Tibial artery (tissue), 4 donors: ENCODE data around the gene LGI4.
A peak's percentile ranks its signal among the peaks of the same experiment; 100 is the strongest.

Experiments
- DNase-seq, 2 donors: peaks; one replicate each; pipeline ENCODE4 v3.0.0-alpha.2; 2019
- H3K27ac ChIP-seq, 2 donors: fragments of 200-600 bp; sonication (generic) in 1 of 2; 1 replicate in 1 of 2; 2 replicates in 1 of 2; pipeline ENCODE4 v1.5.1; 2018 to 2019; ENCODE audit warnings: mild to moderate bottlenecking in 1 of 2
- H3K27me3 ChIP-seq, 2 donors: fragments of 200-600 bp; sonication (generic) in 1 of 2; one replicate each; pipeline versions ENCODE4 v1.5.1 to v1.6.0; 2016 to 2019
- H3K36me3 ChIP-seq, 3 donors: fragments of 200-600 bp; sonication (generic) in 2 of 3; one replicate each; pipeline ENCODE4 v1.5.1; 2016 to 2019; ENCODE audit warnings: mild to moderate bottlenecking in 2 of 3
- H3K4me1 ChIP-seq, 4 donors: fragments of 200-600 bp; sonication (generic) in 2 of 4; 1 replicate in 3 of 4; 2 replicates in 1 of 4; pipeline ENCODE4 v1.5.1; 2016 to 2019
- H3K4me3 ChIP-seq, 2 donors: fragments of 200-600 bp; sonication (generic) in 1 of 2; 1 replicate in 1 of 2; 2 replicates in 1 of 2; pipeline ENCODE4 v1.5.1; 2018 to 2019; ENCODE audit warnings: mild to moderate bottlenecking in 2 of 2
- H3K9me3 ChIP-seq, 3 donors: fragments of 200-600 bp; sonication (generic) in 1 of 3; one replicate each; pipeline ENCODE4 v1.5.1; 2016 to 2019
- CTCF ChIP-seq, 2 experiments: fragments of 200-600 bp in 1 of 2; fragments of 450-650 bp in 1 of 2; IDR thresholded peaks; one replicate each; pipeline ENCODE4 v1.5.1; 2017 to 2019; ENCODE audit warnings: antibody characterized with exemption in 2 of 2, mild to moderate bottlenecking in 1 of 2, moderate library complexity in 1 of 2
- intact Hi-C: fragments of 100-400 bp; cut with DNase I; formaldehyde crosslinking; loops from one replicate; pipeline ENCODE4 v1.15.0; 2023; ENCODE audit warnings: low total_unique reads

The LGI4 gene

GRCh38 chr19:35143231-35143715 is 8.4 kb upstream of the LGI4 start, which contains the start of gene FXYD7:
Gene FXYD7, plus strand, starts transcription at chr19:35143255. Its CDS starts 79 bp downstream, at chr19:35143334.
- no peaks in the 10 kb centered on the region for H3K27me3 ChIP-seq
- H3K9me3 ChIP-seq, result no peaks in the 10 kb centered on the region
- peak in 1 of 2 experiments; percentile 7 for TF ChIP-seq CTCF (IDR thresholded peaks at IDR 0.05)
- H3K27ac ChIP-seq, result no peak within 1 kb of the TSS
- no peak for DNase-seq
- H3K4me3 ChIP-seq, result no peak within 1 kb of the TSS
- intact Hi-C loops, result loop anchor here (5.0 kb wide), 1 partner anchor 76 kb away; no protein-coding TSS in a partner anchor
- H3K4me1 ChIP-seq, result peaks cover 0 to 42% (median 29%) of the 10 kb centered on the region in 4 donors
- H3K36me3 ChIP-seq, result no peaks in the 10 kb centered on the region

DNA sequence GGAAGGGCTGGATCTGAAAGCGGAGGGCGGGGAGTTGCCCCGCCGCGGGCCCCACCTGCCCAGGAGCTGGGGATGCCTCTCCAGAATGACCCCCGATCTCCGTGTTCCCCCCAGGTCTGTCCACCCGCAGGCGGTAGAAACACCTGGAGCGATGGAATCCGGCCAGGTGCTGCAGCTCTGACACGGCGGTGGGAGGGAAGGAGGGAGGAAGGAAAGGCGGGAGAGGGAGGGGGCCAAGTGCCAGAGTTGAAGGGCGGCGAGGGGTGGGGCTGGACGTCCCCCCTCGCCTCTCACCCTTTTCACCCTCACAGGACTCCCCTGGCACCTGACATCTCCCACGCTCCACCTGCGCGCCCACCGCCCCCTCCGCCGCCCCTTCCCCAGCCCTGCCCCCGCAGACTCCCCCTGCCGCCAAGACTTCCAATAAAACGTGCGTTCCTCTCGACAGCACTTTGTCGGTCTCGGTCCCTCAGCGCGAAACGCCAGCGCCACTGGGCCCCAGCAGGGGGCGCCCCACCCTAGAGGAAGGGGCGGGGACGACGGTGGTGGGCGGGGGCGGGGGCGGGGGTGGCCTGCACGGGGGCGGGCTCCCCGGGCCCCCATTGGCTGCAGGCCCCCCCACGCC is 7.9 kb upstream of the LGI4 start:
- DNase-seq, result peak in 1 of 2 donors; percentile 36
- H3K36me3 ChIP-seq, result no peaks in the 10 kb centered on the region
- peaks cover 0 to 47% (median 33%) of the 10 kb centered on the region in 4 donors for H3K4me1 ChIP-seq
- H3K27ac ChIP-seq, result no peak overlapping the region
- H3K9me3 ChIP-seq, result no peaks in the 10 kb centered on the region
- H3K4me3 ChIP-seq, result no peak overlapping the region
- H3K27me3 ChIP-seq, result no peaks in the 10 kb centered on the region
- TF ChIP-seq CTCF (IDR thresholded peaks at IDR 0.05), result peak in 1 of 2 experiments; percentile 43
- intact Hi-C loops, result loop anchor here (5.0 kb wide), 1 partner anchor 75 kb away; no protein-coding TSS in a partner anchor

- H3K36me3 ChIP-seq, result no peaks in the 10 kb centered on the region
- H3K27ac ChIP-seq, result peak overlapping the region in 1 of 2 donors; percentile 53
- no peak for TF ChIP-seq CTCF (IDR thresholded peaks at IDR 0.05)
- H3K4me1 ChIP-seq, result peaks cover 0 to 53% (median 35%) of the 10 kb centered on the region in 4 donors
- H3K27me3 ChIP-seq, result no peaks in the 10 kb centered on the region
- DNase-seq, result no peak
- no peak overlapping the region for H3K4me3 ChIP-seq
- H3K9me3 ChIP-seq, result no peaks in the 10 kb centered on the region
- intact Hi-C loops, result loop anchor here (2.0 to 5.0 kb wide), 2 partner anchors 19 to 75 kb away; no protein-coding TSS in a partner anchor
Observed at GRCh38 chr19:35141837-35142605, 7.2 kb upstream of the LGI4 start.

DNA sequence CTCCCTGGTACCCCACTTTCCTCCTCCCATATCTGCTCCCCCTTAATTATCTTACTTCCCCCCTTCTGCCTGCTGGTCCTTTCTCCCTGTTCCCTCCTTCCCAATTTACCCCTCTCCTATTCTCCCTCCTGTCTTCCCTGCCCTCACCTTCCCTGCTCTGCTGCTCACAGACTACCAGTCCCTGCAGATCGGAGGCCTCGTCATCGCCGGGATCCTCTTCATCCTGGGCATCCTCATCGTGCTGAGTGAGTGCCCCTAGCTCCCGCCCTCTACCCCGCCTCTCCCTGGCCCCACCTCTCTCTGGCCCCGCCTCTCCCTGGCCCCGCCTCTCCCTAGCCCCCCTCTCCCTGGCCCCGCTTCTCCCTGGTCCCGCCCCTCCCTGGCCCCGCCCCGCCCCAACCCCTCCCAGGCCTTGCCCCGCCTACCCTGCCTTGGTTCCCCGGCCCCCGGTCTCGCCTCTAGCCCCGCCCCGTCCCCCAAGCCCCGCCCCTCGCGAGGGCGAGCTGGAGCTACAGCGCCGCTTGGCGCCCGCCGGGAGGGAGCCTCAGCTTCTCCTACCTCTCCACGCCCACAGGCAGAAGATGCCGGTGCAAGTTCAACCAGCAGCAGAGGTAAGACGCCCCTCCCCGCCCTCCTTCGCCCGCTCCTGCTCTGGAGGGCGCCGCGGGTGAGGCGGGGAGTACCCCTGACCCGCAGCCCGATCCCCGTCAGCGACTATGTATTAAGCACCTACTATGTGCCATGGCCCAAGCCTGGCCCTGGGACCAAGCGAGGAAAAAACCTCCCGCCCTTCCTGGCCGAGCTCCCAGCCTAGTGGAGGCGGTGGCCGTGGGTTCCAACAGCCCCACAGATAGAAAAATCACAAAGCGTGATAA is 6.3 kb upstream of the LGI4 start:
- peaks cover 0 to 55% (median 37%) of the 10 kb centered on the region in 4 donors for H3K4me1 ChIP-seq
- H3K27me3 ChIP-seq, result no peaks in the 10 kb centered on the region
- TF ChIP-seq CTCF (IDR thresholded peaks at IDR 0.05), result peak; percentile 43 to 55
- peak overlapping the region; percentile 64 to 66 for H3K4me3 ChIP-seq
- peak overlapping the region; percentile 91 to 96 for H3K27ac ChIP-seq
- no peaks in the 10 kb centered on the region for H3K36me3 ChIP-seq
- peak; percentile 94 to 97 for DNase-seq
- H3K9me3 ChIP-seq, result no peaks in the 10 kb centered on the region
- intact Hi-C loops, result loop anchor here (2.0 to 5.0 kb wide), 2 partner anchors 18 to 74 kb away; no protein-coding TSS in a partner anchor
